ENCODE results near the gene ERC2. TPM values are rescaled to one million over a fixed set of nuclear protein-coding genes. Genes with fewer than 3 reads are reported as not detected.

The ERC2 gene
- total and polyA plus RNA-seq, 2 of the 8 experiments (the other 6 are each of a cell fraction or from before 2014, with no cell fraction given): 16.4 to 22.8 TPM

- TF ChIP-seq BACH1 (IDR thresholded peaks at IDR 0.05; ENCODE audit: low read length): no peak
- no peak for TF ChIP-seq SIX5 (IDR thresholded peaks at IDR 0.05; ENCODE audit: low read depth, low read length)
- no peak for TF ChIP-seq MAX (IDR thresholded peaks at IDR 0.05)
- no peak for TF ChIP-seq TBP (IDR thresholded peaks at IDR 0.05; ENCODE audit: low read depth, low read length)
- TF ChIP-seq GTF2F1 (IDR thresholded peaks at IDR 0.05; ENCODE audit: borderline replicate concordance, low read depth, low read length): no peak
- no peak for TF ChIP-seq TEAD4 (IDR thresholded peaks at IDR 0.05; ENCODE audit: low read depth, low read length)
Measured at GRCh38 chr3:55516392-55517030, 951.8 kb downstream of the ERC2 start (continued).

Data from H1 (cell line).